HG03520 (cell line): Measurements from ENCODE around the gene GOLGA8R.
"Not testable (repeated sequence)": the region's sequence is repeated elsewhere in the genome, so short reads cannot be mapped to it uniquely, and the experiment has no call there.

ENCODE experiments used
- ATAC-seq: cut with Tn5 transposase; IDR thresholded peaks from one replicate; pipeline ENCODE4 v1.9.1; 2021; ENCODE audit warnings: mild to moderate bottlenecking, moderate library complexity; ENCODE audit not compliant: unreplicated experiment

The GOLGA8R gene

GRCh38 chr15:30414160-30414559 lies at the start of gene GOLGA8R:
Gene GOLGA8R (minus strand): TSS chr15:30414260. CDS start chr15:30414162, 98 bp downstream.
- ATAC-seq = not testable (repeated sequence)

- not testable (repeated sequence) for ATAC-seq
Observed at GRCh38 chr15:30463849-30464248, 49.8 kb upstream of the GOLGA8R start.

- ATAC-seq = not testable (repeated sequence)
Observed at GRCh38 chr15:30462176-30462575, 48.1 kb upstream of the GOLGA8R start.

GRCh38 chr15:30452702-30453101 lies 38.6 kb upstream of the GOLGA8R start:
- not testable (repeated sequence) for ATAC-seq

- ATAC-seq = not testable (repeated sequence)
Observed at GRCh38 chr15:30438348-30438747, 24.3 kb upstream of the GOLGA8R start.

GRCh38 chr15:30435878-30436277 lies 21.8 kb upstream of the GOLGA8R start:
- not testable (repeated sequence) for ATAC-seq

- not testable (repeated sequence) for ATAC-seq
Observed at GRCh38 chr15:30420723-30421122, 6.7 kb upstream of the GOLGA8R start.

GRCh38 chr15:30407636-30408035 lies 6.4 kb downstream of the GOLGA8R start:
- not testable (repeated sequence) for ATAC-seq

DNA sequence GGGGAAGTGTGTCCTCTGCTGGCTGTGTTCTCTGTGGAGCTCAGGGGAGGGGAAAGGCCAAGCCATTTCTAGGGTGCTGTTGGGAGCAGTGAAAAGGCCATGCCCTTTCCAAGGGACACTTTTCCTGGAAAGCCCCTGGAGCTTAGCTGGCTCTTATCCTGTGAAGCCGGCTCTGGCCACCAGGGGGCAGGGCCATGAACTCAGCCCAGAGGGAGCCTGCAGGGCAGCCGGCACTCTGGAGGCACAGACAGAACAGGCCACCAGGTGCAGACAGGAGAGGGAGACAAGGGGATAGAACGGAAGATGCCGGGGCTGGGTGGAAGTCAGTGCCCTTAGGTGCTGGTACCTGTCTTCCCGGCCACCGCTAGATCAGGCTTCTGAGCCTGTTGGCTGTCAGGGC lies 15.1 kb downstream of the GOLGA8R start:
- not testable (repeated sequence) for ATAC-seq

GRCh38 chr15:30393664-30393991 lies 20.4 kb downstream of the GOLGA8R start:
- not testable (repeated sequence) for ATAC-seq

- ATAC-seq = not testable (repeated sequence)
Observed at GRCh38 chr15:30392766-30393663, 21.0 kb downstream of the GOLGA8R start, which contains the start of gene CHRFAM7A. Gene CHRFAM7A (minus strand): TSS chr15:30393540. CDS start chr15:30383351, 10,189 bp downstream.

GRCh38 chr15:30386318-30386887 lies 27.7 kb downstream of the GOLGA8R start:
- not testable (repeated sequence) for ATAC-seq

DNA sequence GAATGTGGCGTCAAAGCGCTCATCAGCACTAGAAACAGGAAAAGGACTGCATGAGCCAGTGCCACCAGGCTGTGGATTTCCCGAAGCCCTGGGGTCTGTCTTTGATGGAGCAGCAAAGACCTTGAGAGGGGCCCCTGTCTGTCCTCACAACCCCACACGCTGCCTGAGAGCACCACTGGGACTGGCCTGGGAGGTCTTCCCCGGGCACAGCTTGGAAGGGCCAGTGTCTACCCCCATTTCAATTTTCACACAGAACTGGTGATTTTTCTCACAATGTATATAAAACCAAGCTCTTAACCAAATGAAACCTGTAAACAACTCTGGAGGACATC lies 37.0 kb downstream of the GOLGA8R start:
- ATAC-seq = not testable (repeated sequence)

- ATAC-seq = not testable (repeated sequence)
Observed at GRCh38 chr15:30376375-30377081, 37.5 kb downstream of the GOLGA8R start.

- ATAC-seq = not testable (repeated sequence)
Observed at GRCh38 chr15:30375872-30376271, 38.2 kb downstream of the GOLGA8R start.

GRCh38 chr15:30374862-30375261 lies 39.2 kb downstream of the GOLGA8R start:
- not testable (repeated sequence) for ATAC-seq

DNA sequence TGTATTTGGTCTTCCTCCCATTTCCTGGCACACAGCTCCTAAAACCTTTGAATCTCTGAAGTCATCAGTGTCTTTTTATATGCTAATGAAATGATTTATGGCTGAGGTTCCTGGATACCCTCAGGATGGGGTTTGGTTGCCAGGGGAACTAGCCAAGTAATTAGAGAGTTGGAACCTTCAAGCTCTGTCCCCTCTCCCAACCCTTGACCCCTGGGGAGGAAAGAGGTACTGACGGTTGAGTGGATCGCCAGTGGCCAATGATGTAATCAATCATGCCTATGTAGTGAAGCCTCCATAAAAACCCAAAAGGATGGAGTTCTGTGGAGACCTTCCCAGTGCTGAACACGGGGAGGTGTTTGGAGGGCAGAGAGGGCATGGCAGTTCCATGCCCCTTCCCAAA lies 45.8 kb downstream of the GOLGA8R start:
- ATAC-seq = not testable (repeated sequence)

GRCh38 chr15:30367246-30367645 lies 46.8 kb downstream of the GOLGA8R start:
- ATAC-seq = not testable (repeated sequence)

DNA sequence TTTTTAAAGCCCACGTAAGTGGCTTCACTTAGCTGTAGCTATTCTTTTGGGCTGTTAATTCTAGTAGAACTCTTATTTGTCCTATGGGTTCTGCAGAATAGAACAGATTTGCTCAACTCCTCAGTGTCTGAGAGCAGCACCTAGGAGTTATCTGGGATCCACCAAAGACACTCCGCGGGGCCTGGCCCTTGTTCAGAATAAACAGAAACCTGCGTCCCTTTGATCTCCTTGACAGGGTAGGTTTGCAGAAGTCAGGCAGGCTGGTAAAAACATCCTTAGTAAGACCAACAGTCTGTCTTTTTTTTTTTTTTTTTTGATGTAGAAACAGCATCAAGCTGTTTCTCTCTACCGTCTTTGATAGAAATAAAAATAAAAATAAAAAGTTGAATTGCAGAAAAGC lies 52.7 kb downstream of the GOLGA8R start:
- ATAC-seq = not testable (repeated sequence)

- ATAC-seq = not testable (repeated sequence)
Observed at GRCh38 chr15:30360990-30361389, 53.1 kb downstream of the GOLGA8R start.

GRCh38 chr15:30355043-30355442 lies 59.0 kb downstream of the GOLGA8R start:
- not testable (repeated sequence) for ATAC-seq
